NCI-H1436 (cell line): ENCODE measurements around the gene PLCB4.

Experiments
- DNase-seq: peaks from one replicate; lab custom pipeline; 2025; lab: John Stamatoyannopoulos, UW

Gene PLCB4

DNA sequence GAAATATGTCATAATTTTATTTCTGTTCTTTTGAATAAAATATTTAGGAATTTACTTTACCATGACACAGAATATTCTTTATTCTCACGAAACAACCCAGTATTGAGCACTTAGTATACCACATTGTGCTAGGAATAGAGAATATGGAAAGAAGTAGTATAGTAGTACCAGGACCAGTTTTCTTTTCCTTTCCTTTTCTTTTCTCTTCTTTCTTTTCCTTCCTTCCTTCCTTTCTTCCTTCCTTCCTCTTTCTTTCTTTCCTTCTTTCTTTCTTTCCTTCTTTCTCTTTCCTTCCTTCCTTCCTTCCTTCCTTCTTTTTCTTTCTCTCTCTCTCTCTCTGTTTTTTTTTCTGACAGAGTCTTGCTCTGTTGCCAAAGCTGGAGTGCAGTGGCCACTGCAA lies 7.5 kb upstream of the PLCB4 start:
- no peak for DNase-seq

DNA sequence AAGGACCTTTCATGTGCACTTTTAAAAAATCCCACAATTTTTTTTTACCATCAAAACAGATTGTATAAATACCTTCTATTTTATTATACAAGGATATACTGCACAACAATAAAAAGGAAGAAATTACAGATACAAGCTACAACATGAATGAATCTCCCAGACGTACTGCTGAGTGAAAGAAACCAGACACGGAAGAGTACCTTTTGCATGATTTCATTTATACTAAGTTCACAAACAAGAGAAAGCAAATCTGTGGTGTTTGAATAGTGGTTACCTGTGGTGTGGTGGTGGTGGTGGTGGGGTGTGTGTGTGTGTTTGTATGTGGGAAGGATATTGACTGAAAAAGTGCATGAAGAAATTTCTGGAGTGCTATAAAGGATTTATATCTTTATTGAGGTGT lies 6.8 kb upstream of the PLCB4 start:
- DNase-seq, result no peak

DNA sequence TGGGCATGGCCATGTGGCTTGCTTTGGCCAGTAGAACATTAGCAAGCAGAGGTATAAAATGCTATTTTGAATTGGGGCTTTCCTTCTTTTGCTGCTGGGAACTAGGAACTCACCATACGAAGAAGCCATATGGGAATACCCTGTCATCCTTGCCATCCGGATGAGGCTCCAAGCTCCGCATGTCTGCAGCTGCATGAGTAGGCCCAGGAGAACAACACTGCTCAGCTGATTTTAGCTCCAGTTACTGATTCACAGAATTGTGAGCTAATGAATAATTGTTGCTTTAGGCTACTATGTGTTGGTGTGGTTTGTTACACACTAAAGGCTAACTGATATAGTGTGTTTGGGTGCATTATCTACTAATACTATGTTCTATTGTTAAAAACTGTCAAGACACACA lies 2.7 kb upstream of the PLCB4 start:
- no peak for DNase-seq

DNA sequence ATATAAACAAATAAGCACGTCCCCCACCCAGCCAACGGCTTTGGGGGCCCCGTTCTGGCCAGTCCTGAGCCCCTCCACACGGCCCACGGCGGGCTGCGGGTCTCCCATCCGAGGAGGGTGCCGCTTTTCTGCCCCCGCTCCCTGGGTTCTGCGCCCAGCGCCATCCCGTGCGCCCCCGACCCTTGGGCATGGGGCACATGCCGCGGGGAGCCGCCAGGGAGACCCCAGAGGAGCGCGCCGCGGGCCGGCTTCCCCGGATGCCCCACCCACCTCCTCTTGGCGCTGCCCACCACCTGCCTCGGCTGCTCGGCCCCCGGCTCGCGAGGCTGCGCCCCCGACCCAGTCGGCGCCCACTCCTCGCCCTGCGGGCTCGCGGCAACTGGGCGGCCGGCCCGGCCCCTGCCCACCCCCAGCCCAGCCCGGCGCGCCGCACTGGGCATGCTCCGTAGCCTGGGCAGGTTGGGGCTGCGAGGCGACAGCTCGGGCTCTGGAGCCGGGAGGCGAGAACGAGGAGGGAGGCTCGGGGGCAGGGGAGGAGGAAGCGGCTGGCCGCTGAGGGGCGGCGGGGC lies 570 bp upstream of the PLCB4 start:
- peak; percentile 57 for DNase-seq

DNA sequence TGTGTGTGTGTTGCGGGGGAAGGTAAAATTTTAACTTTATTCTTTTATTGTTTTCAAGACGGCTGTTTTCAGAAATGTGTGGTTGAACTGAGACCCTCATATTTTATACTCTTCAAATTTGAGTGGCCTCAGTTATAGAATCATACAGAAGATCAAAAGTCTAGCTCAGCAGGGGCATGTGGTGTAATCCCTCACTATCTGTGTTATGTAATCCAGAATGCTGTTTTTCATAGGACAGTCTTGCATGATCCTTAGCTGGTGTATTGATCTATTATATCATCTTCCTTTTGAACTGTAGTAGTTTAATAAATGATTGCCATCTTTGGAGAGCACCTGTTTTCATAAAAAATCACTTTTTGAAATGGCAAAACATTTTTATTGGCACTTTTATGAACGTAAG lies 1.4 kb downstream of the PLCB4 start:
- no peak for DNase-seq

DNA sequence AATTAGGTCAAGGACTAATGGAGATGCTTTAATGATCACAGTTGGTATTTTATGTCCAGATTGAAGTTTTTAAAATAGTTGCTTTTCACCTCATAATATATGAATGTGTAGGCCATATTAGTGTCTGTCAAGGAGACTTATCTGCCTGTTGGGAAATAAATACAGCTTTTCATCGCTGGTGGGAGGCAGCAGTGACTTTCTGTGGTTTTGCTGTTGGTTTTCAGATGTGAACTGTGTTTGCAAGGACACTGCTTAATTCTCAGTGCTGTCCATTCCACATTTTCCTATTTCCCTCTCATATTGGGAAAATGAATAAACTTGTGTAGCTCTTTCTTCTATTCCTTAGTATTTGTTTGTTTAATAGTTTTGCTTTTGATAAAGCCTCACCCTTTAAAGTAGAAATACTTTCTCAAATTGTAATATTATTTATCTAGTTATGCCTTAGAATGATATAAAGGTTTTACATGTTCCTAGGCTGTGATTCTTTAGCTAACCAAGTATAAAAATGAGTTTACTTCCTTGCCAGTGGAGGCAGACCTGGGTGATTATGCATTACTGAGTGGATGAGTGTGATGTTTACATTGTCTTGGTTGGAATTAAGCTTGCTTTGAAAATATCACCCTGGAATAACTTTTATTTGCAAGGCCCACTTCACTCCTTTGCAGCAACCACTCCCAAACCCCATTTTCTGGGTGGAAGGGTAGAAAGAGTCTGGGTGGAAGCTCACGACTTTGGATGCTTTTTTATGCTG lies 3.3 kb downstream of the PLCB4 start:
- DNase-seq, result no peak

DNA sequence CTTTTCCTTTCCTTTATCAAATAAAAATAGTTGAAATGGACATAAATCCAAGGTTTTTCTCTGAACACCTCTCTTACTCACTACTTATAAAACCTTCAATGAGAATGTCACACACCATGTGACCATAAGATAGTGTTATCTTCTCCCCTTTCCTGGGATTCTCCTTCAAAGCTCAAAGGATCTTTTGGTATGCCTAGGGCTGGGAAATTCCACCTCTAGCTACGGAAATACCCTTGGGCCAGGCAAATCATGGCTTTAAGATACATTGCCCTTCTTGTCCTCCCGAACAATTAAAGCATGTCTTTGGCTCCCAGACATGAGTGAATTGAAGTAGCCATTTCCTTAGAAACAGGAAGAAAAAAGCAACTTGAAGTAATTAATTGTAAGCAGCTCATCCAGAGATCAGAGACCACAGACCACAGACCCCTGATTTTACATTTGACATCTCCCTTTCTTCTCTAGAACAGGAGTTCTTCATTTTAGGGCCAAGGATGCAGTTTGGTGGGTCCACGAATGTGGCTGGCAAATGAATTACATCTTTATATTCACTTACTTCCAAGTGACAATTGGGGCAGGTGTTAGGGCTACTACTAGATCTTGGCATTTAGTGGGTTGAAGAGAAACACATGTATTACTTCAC lies 4.1 kb downstream of the PLCB4 start:
- DNase-seq, result no peak

DNA sequence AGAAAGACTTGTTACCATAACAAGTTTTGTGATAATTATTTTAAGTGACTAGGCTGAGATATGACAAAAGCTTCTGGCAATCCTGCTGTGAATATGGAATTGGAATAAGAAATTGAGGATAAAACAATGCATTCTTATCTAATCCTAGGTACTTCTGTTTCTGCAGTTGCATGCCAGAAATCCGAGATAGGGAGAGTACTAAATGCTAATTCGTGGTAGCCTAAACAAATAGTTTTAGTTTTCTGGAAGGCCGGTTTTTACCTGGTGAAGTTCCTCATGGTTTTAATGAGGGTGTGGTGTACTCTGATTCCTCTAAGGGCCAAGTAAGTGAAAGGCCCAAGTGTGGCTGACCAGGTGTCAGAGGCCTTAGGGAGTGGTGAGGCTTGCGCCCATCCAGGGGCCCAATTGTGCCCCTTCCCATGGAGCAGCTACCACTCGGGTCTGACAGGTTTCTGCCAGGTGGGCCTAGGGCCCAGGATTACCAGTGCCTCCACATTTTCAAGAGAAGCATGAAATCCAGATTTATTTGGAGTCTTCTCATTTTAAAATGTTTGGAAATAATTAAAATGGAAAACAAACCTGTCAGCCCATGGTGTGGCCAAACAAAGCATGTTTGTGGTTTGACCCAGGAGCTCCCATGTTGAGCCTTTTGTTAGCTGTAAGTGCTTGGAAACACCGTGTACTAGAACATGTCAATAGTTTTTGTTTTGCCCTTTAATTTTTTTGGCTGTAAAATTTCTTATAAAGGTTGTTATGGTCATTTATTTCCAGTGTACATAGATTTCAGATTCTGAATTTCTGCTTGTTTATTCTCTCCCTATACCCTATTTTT lies 6.6 kb downstream of the PLCB4 start:
- DNase-seq, result no peak

DNA sequence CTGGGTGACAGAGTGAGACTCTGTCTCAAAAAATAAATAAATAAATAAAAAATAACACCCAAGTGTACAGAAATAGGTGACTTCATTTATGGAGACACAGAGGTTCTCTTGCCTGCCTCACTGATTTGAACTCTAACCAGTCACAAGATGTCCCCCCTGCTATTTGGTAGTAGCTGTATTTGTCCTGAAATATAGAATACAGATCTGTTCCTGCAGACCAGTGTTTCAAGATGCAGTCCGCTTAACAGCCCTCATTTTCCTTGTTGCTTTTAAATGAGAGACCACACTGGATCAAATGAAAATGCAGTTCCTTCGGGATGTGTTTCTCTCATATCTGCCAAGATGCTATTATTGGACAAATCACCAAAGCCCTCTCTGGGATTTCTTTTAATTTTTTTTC lies 7.6 kb downstream of the PLCB4 start:
- no peak for DNase-seq

DNA sequence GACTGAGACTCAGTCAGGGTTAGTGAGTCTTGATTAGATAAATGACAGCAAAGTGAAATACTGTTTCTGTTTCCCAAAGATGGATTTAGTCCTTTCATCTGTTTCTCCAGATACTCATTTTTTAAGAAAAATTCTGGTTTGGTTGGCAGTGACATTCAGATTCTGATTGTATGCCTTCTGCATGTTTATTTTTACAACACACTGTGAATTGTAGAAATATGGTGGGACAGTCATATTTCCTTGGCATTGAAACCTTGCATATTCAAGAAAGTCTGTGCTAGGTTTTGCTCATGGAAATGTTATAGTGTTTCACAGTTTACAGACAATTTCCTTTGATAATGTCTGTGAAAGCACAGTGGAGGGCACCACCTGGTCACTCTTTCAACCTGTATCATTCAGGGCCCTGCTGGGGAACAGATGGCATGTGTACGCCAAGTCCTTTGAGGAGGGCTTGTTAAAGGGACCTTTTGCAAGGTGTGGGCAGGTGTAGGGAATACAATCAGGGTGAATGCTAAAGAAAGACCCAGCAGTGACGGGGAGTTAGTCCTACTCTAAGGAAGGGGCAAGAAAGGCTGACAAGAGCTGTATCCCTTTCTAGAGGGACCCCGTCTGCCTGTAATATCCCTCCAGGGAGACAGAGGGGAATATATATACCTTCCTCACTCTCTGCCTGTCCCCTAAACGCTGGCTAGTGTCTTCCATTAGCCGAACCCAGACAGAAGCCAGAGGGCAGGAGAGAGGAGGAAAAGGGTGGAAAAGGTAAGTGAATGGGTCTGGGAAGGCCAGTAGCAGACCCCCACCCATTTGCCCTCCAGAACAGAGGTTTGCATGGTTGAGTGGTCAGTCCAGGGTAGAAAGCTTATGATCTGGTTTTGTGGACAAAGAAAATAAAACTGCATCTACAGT lies 10.2 kb downstream of the PLCB4 start:
- no peak for DNase-seq

DNA sequence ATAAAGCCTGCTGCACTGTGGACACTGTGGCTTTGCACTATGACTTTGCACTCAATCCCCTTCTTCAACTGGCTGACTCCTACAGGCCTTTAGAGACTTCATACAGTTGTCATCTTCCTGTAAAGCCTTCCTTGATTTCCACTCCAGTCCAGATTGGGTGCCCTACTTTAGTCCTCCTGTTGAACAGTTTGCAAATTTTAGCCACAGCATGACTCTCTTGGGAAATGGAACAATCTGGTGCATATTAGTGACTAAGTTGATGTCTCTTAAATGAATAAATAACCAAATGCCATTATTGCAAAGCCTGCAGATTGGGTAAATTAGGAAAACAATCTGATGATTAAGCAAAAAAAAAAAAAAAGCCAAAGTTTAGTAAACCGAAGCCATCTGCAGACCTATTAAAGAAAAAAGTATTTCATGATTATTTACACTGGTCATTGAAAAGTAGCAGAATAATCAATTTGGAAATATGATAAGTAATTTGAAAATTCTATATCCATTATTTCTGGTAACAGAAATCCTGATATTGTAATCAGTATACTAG lies 12.6 kb downstream of the PLCB4 start:
- no peak for DNase-seq

DNA sequence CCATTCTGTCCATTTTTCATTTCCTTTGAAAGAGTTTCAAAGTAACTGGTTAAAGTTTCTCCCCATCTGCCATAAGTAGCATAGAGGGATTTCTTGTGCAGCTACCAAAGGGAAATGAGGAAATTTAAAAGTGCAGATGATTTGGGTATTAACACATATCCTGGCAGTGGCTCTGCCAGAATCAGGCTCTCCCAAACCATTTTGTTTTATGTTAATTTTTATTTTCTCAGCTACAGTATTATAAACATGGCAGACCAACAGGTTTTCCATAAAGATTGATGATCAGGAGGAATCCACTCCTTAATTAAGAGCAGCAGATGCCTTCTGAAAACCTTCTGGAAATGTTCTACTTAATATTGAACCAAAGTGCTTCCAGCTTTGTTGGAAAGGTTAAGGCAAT lies 13.9 kb downstream of the PLCB4 start:
- no peak for DNase-seq

DNA sequence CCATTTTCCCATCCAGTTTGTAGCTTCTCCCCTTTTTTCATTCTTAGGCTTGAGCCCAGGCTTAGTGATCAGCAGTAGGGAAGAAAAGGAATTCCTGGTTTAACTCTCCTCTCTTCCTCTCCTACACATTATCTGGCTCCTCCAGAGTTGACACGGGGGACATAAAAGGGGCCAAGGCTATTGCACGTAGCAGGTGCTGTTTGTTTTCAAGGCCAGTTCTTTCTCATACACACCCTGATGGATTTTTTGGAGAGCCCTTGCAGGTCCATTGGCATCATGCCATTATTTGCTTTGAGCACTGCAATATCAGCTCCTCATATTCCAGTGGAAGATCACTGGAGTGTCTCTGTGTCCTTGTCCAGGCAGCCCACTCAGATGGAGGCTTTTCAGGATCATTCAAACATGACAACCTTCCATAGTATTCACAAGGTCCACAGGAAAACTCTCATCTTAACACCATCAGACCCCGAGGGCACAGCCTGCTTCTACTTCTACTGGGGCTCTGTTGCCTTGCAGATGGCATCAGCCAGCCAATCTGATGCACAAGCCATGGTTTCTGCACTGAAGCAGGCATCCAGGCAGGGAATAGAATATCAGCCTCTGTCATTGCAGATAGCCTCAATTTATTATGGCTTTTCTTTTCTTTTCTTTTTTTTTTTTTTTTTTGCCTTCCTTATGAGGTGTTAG lies 18.8 kb downstream of the PLCB4 start:
- no peak for DNase-seq

DNA sequence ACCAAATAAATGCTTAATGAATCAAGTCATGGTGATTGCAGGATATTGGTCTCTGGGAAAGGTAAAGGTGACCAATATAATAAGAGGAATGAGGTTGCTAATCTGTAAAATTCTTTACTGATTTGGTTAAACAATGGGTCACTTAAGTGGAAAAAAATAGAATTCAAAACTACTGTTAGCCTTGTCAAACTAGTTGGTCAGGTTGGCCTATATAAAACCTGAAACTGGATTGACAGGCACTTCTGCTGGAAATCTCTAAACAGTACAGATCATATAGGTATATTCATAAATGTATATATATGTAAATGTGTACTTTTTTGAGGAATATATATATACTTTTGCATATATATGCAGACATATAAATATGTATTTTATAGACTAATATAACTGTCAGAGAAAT lies 19.7 kb downstream of the PLCB4 start:
- no peak for DNase-seq

DNA sequence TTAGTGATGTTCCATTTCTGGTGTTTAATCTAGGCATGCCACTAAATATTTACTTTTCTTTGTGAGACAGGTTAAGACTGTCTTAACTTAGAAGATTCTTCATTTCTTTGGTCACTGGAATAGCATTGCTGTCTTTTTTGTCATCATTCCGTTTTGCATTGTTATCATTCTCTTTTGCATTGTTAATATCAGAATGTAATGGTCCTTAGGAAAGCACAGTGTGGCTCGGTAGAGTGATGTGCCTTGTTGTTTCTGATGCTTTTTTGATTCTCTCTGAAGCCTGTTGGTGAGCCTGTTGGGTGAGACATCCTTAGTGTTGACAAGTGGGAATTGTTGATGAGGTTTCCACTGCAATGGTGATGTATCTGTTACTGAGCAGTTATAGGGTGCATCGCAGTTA lies 23.2 kb downstream of the PLCB4 start:
- DNase-seq, result no peak

DNA sequence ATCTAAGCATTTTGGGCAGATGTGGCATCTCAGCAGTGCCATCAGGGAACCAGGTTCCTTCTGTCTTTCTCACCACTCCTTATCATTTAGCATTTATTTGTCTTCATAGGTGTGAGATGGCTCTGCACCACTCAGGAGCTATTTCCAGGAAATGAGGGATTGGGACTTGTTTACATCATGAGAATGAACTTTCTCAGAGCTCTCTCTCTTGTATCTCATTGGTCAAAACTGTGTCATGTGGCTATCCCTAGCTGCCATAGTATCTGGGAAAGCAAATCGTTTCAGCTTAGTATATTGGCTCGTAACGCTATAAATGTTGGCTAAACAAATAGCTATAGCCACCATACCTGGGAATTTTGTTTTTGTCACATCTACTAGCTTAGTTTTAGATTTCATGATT lies 23.8 kb downstream of the PLCB4 start:
- DNase-seq, result no peak

DNA sequence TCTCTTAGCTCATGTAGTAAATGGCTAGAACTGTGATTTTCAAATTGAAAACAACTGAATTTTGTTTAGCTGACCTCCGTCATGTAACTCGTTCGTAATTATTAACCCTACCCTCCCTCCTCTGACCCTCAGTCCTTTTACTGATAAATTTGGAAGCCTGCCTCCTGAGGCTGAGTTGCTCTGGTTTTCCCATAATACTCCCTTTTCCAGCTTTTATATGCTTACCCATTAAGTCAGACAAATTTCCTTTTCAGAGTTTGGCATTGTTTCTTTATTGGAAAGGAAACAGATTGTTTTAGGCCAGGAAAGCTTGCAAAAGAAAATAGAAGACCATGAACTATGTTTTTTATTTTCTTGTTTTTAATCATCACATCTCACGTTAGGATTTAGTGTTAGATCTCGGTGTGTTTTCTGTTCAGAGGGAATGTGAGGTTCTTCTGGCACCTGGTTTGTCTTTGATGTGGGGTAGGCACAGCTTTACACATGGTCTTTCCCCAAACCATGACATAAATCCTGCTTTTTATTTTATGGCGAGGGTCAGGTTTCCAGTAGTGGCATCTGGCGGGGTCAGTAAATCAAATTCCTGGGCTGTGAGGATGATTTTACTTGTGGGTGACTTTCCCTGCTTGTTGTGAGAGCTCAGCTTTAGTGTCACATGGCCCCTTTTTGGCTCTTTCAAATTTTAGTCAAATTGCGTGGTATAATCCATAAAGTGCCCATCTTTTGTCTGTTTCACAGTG lies 24.5 kb downstream of the PLCB4 start:
- DNase-seq, result no peak

DNA sequence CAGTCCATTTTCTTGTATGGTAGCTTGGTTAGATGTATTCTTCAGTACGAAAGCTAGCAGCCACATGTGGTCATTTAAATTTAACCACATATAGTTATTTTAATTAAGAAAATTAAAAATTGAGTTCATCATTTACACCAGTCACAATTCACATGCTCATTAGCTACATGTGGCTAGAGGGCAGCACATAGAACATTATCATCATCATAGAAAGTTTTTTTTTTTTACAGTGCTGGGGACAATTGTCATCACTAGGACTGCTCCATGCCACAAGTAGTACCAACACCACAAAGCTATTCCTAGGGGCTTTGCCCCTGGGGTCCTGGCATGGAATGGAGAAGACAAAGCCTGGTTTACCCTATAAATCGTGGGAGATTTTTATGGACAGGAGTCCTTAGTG lies 30.5 kb downstream of the PLCB4 start:
- no peak for DNase-seq

DNA sequence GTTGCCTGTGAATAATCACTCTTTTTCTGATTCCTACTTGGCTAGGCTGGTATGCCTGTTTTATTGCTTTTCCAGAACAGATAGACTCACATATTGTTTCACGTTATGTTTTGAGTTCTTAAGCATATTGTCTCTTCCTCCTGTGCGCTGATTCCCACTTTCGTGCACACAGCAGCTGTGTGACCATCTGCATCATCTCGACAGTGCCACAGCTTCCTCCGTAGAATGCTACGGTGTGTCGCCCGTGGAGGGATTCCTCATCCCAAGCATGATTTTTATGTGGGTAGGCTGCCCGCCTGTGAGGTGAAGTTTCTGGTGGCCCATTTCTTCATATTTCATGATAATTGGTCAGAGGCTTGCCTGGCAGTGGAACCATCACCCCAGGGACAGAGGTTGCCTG lies 31.8 kb downstream of the PLCB4 start:
- DNase-seq, result no peak

DNA sequence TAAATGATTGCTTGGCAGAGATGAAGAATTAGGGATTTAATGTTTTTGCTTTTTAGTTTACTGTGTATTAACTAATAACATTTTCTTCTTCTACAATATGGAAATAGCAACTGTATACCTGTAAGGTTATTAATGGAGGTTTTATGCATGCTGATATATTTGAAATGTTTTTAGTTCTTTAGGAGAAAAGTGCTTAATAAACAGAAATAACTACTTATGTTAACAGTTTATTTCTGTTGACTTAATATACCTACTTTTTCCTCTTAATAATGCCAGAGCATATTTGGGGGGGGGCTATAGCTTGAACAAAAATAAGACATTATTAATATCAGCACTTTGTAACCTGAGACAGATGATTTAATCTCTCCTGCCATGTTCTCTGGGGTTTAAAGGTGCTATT lies 33.6 kb downstream of the PLCB4 start:
- DNase-seq, result no peak
